Regular cardiac myocyte (primary cell): Measurements from ENCODE around the gene TIGD4. TPM values are rescaled to one million over a fixed set of nuclear protein-coding genes. Genes with fewer than 3 reads are reported as not detected.

ENCODE experiments used
- total RNA-seq: library from RNA; depleted of rRNA; stranded (reverse); fragments of >200 nt; gene quantifications from 2 replicates; pipeline ENCODE4 v1.2.3, GENCODE V29; 2014

TIGD4 gene
- total RNA-seq, result 0.19 and 0.28 TPM in 2 replicates

DNA sequence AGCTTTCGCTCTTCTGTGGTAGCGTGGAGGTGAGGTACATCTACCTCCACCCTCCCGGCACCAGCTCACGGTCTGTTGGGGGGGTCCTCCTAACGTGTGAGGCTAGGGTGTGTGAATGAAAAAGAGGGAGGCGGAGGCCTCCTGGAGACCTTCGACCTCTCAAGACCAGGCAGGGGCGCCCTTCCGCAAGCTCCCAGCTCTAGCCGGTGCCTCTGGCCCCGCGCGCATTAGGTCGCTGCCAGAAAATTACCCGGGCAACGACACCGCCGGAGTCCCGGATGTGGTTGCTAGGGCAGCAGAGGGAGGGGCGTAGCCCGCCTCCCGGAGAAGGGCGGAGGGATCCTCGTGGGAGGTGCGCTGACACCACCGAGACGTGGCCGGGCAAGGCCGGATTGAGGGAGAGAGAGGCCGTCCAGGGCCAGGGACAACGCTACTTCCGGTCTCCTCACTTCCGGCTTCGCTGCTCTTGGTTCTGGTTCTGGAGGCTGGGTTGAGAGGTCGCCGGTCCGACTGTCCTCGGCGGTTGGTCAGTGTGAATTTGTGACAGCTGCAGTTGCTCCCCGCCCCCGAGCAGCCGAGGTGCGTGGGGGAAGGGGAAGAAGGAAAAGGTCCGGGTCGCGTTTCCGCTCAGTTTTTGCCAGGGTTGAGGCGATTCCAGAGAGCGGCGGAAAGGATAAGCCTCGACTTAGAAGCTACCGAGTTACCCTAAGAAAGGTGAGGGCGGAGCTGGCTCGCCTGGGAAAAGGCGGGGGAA, at the start of gene TIGD4, which contains the start of gene ARFIP1:
TSS of gene TIGD4 (minus strand) at position 218 of the 754 bp plus-strand sequence. CDS start 8,726 bp downstream, outside the sequence.
TSS of gene ARFIP1 (plus strand) at position 442 of the 754 bp plus-strand sequence. CDS start 49,680 bp downstream, outside the sequence.

Other genes with a start within 250 kb of the TIGD4 start
- 87.8 and 184 TPM in 2 replicates for gene FBXW7, start 243.6 kb downstream of the TIGD4 start, total RNA-seq
- gene TMEM154, start 99.7 kb downstream of the TIGD4 start, total RNA-seq, result 0.85 and 0.96 TPM in 2 replicates
- gene ARFIP1, start 224 bp upstream of the TIGD4 start, total RNA-seq, result 46.0 and 54.1 TPM in 2 replicates
- under 0.01 and 0.19 TPM in 2 replicates for gene FHDC1, start 156.6 kb upstream of the TIGD4 start, total RNA-seq